Measurements from ENCODE around the gene C9orf72. TPM values are rescaled to one million over a fixed set of nuclear protein-coding genes. Genes with fewer than 3 reads are reported as not detected.

Gene C9orf72
- total and polyA plus RNA-seq, 2 experiments from 2014 or later, result 9.3 to 30.3 TPM

- H3K4me2 ChIP-seq, result no peak overlapping the region
- no peaks in the 10 kb centered on the region for H3K27me3 ChIP-seq
- no peaks in the 10 kb centered on the region for H3K9me2 ChIP-seq (replicated peaks; ENCODE audit: insufficient read depth)
- no peak overlapping the region for H3K27ac ChIP-seq
- 94% methylated on average over 2 of the region's 2 CpGs for WGBS (ENCODE audit: low lambda C conversion rate, missing lambda C conversion rate)
- H3K9me3 ChIP-seq (ENCODE audit: low read depth), result no peaks in the 10 kb centered on the region
- no peak for DNase-seq (ENCODE audit: low spot score)
- TF ChIP-seq EZH2 (IDR thresholded peaks at IDR 0.05; ENCODE audit: borderline replicate concordance) (no peak), CTCF (IDR thresholded peaks at IDR 0.05; ENCODE audit: poor library complexity) (no peak), EZH2phosphoT487 (IDR thresholded peaks at IDR 0.05; ENCODE audit: low read depth, severe bottlenecking, unreplicated experiment) (no peak)
- no peaks in the 10 kb centered on the region for H4K20me1 ChIP-seq (ENCODE audit: insufficient read depth, poor library complexity, severe bottlenecking)
- H3K79me2 ChIP-seq, result no peaks in the 10 kb centered on the region
- no peak overlapping the region for H2AFZ ChIP-seq
- H3K36me3 ChIP-seq (replicated peaks; ENCODE audit: insufficient read depth, low read depth), result no peaks in the 10 kb centered on the region
- H3K4me3 ChIP-seq, result no peak overlapping the region
- H3K4me1 ChIP-seq (ENCODE audit: insufficient read depth), result no peaks in the 10 kb centered on the region
Observed at GRCh38 chr9:27589462-27589861, 16.2 kb upstream of the C9orf72 start.

GRCh38 chr9:27586304-27586703 lies 13.0 kb upstream of the C9orf72 start:
- Histone ChIP-seq H2AFZ (no peak overlapping the region), H4K20me1 (ENCODE audit: insufficient read depth, poor library complexity, severe bottlenecking) (no peaks in the 10 kb centered on the region), H3K4me2 (no peak overlapping the region), H3K27ac (no peak overlapping the region), H3K4me1 (ENCODE audit: insufficient read depth) (no peaks in the 10 kb centered on the region), H3K9me3 (ENCODE audit: low read depth) (no peaks in the 10 kb centered on the region), H3K27me3 (no peaks in the 10 kb centered on the region), H3K9me2 (replicated peaks; ENCODE audit: insufficient read depth) (no peaks in the 10 kb centered on the region), H3K79me2 (no peaks in the 10 kb centered on the region), H3K4me3 (no peak overlapping the region), H3K36me3 (replicated peaks; ENCODE audit: insufficient read depth, low read depth) (no peaks in the 10 kb centered on the region)
- TF ChIP-seq EZH2phosphoT487 (IDR thresholded peaks at IDR 0.05; ENCODE audit: low read depth, severe bottlenecking, unreplicated experiment) (no peak), EZH2 (IDR thresholded peaks at IDR 0.05; ENCODE audit: borderline replicate concordance) (no peak), CTCF (IDR thresholded peaks at IDR 0.05; ENCODE audit: poor library complexity) (no peak)
- WGBS (ENCODE audit: low lambda C conversion rate, missing lambda C conversion rate), result 96% methylated on average over 3 of the region's 3 CpGs
- DNase-seq (ENCODE audit: low spot score), result no peak

- Histone ChIP-seq H3K4me2 (no peak overlapping the region), H3K27me3 (no peaks in the 10 kb centered on the region), H3K4me3 (no peak overlapping the region), H3K27ac (no peak overlapping the region), H4K20me1 (ENCODE audit: insufficient read depth, poor library complexity, severe bottlenecking) (no peaks in the 10 kb centered on the region), H3K4me1 (ENCODE audit: insufficient read depth) (no peaks in the 10 kb centered on the region), H3K9me2 (replicated peaks; ENCODE audit: insufficient read depth) (no peaks in the 10 kb centered on the region), H3K79me2 (no peaks in the 10 kb centered on the region), H3K9me3 (ENCODE audit: low read depth) (no peaks in the 10 kb centered on the region), H2AFZ (no peak overlapping the region), H3K36me3 (replicated peaks; ENCODE audit: insufficient read depth, low read depth) (no peaks in the 10 kb centered on the region)
- no peak for TF ChIP-seq CTCF (IDR thresholded peaks at IDR 0.05; ENCODE audit: poor library complexity)
- TF ChIP-seq EZH2phosphoT487 (IDR thresholded peaks at IDR 0.05; ENCODE audit: low read depth, severe bottlenecking, unreplicated experiment), result no peak
- TF ChIP-seq EZH2 (IDR thresholded peaks at IDR 0.05; ENCODE audit: borderline replicate concordance), result no peak
- no peak for DNase-seq (ENCODE audit: low spot score)
Observed at GRCh38 chr9:27584931-27585330, 11.7 kb upstream of the C9orf72 start.

GRCh38 chr9:27582794-27583193 lies 9.5 kb upstream of the C9orf72 start:
- DNase-seq (ENCODE audit: low spot score), result no peak
- Histone ChIP-seq H3K27ac (no peak overlapping the region), H3K36me3 (replicated peaks; ENCODE audit: insufficient read depth, low read depth) (no peaks in the 10 kb centered on the region), H3K79me2 (no peaks in the 10 kb centered on the region), H3K4me1 (ENCODE audit: insufficient read depth) (no peaks in the 10 kb centered on the region), H3K4me3 (no peak overlapping the region), H4K20me1 (ENCODE audit: insufficient read depth, poor library complexity, severe bottlenecking) (no peaks in the 10 kb centered on the region), H2AFZ (no peak overlapping the region), H3K4me2 (no peak overlapping the region), H3K27me3 (no peaks in the 10 kb centered on the region), H3K9me2 (replicated peaks; ENCODE audit: insufficient read depth) (no peaks in the 10 kb centered on the region), H3K9me3 (ENCODE audit: low read depth) (no peaks in the 10 kb centered on the region)
- TF ChIP-seq EZH2phosphoT487 (IDR thresholded peaks at IDR 0.05; ENCODE audit: low read depth, severe bottlenecking, unreplicated experiment), result no peak
- TF ChIP-seq CTCF (IDR thresholded peaks at IDR 0.05; ENCODE audit: poor library complexity), result no peak
- no peak for TF ChIP-seq EZH2 (IDR thresholded peaks at IDR 0.05; ENCODE audit: borderline replicate concordance)
- 55% methylated on average over 2 of the region's 2 CpGs for WGBS (ENCODE audit: low lambda C conversion rate, missing lambda C conversion rate)
